Fibroblast of lung (primary cell): ENCODE results near the gene SLC6A8. TPM values are rescaled to one million over a fixed set of nuclear protein-coding genes. Genes with fewer than 3 reads are reported as not detected.
"Not testable (repeated sequence)": the region's sequence is repeated elsewhere in the genome, so short reads cannot be mapped to it uniquely, and the experiment has no call there.

ENCODE experiments used
- DNase-seq, 2 donors: peaks; one replicate each; pipeline versions ENCODE4 v3.0.0 to v3.0.0-alpha.2; 2010; ENCODE audit warnings: low read depth in 2 of 2
- H2AFZ ChIP-seq: 2 replicates; pipeline ENCODE4 v1.5.1; 2012; ENCODE audit warnings: low read length, control low read depth, inconsistent platforms
- H3K27ac ChIP-seq: 2 replicates; pipeline ENCODE4 v1.5.1; 2011; ENCODE audit warnings: low read length, control low read depth; ENCODE audit not compliant: insufficient read depth
- H3K27me3 ChIP-seq: 2 replicates; pipeline ENCODE4 v1.5.1; 2011; ENCODE audit warnings: mild to moderate bottlenecking, low read length; ENCODE audit not compliant: control insufficient read depth, insufficient read depth
- H3K36me3 ChIP-seq: 2 replicates; pipeline ENCODE4 v1.5.1; 2011; ENCODE audit warnings: low read length; ENCODE audit not compliant: control insufficient read depth, insufficient read depth
- H3K4me1 ChIP-seq: 2 replicates; pipeline ENCODE4 v1.5.1; 2011; ENCODE audit warnings: low read length; ENCODE audit not compliant: control insufficient read depth, insufficient read depth; ENCODE audit errors: extremely low read depth
- H3K4me2 ChIP-seq: 2 replicates; pipeline ENCODE4 v1.5.1; 2011; ENCODE audit warnings: low read length, control low read depth; ENCODE audit not compliant: insufficient read depth; ENCODE audit errors: extremely low read depth
- H3K4me3 ChIP-seq, 4 experiments: fragments of 200-600 bp in 1 of 4; sonication (generic) in 1 of 4; replicated peaks in 1 of 4; 2 replicates each; pipeline ENCODE4 v1.5.1; 2011 to 2016; ENCODE audit warnings: low read length in 4 of 4, low read depth in 3 of 4, mild to moderate bottlenecking in 3 of 4, control low read depth in 2 of 4, inconsistent platforms in 1 of 4, mixed read lengths in 1 of 4; ENCODE audit not compliant: insufficient read depth in 1 of 4; ENCODE audit errors: control extremely low read depth in 1 of 4
- H3K79me2 ChIP-seq: 2 replicates; pipeline ENCODE4 v1.5.1; 2012; ENCODE audit warnings: mild to moderate bottlenecking, low read length, inconsistent platforms; ENCODE audit not compliant: control insufficient read depth, insufficient read depth
- H3K9ac ChIP-seq: 2 replicates; pipeline ENCODE4 v1.5.1; 2011; ENCODE audit warnings: mild to moderate bottlenecking, low read length, control low read depth; ENCODE audit not compliant: insufficient read depth
- H3K9me3 ChIP-seq: 2 replicates; pipeline ENCODE4 v1.5.1; 2012; ENCODE audit warnings: low read depth, low read length; ENCODE audit not compliant: control insufficient read depth, insufficient read depth
- H4K20me1 ChIP-seq: 2 replicates; pipeline ENCODE4 v1.5.1; 2011; ENCODE audit warnings: low read length; ENCODE audit not compliant: control insufficient read depth, insufficient read depth; ENCODE audit errors: extremely low read depth
- CTCF ChIP-seq, 2 donors: IDR thresholded peaks in 1 of 2; conservative IDR thresholded peaks in 1 of 2; 1 replicate in 1 of 2; 2 replicates in 1 of 2; pipeline ENCODE4 v1.5.1; 2011 to 2012; ENCODE audit warnings: low read length in 2 of 2, control low read depth in 1 of 2, inconsistent platforms in 1 of 2, low read depth in 1 of 2, mild to moderate bottlenecking in 1 of 2
- EZH2 ChIP-seq: IDR thresholded peaks from 2 replicates; pipeline ENCODE4 v1.5.1; 2012; ENCODE audit warnings: low read length, control low read depth, mild to moderate bottlenecking; ENCODE audit errors: missing control alignments
- polyA plus RNA-seq, 2 donors: library from polyadenylated mRNA; depleted of rRNA in 1 of 2; stranded (reverse) in 1 of 2; unstranded in 1 of 2; fragments of >200 nt; gene quantifications; 2 replicates each; pipeline ENCODE4 v1.2.1, GENCODE V29; 2011 to 2012; ENCODE audit warnings: missing spikeins in 1 of 2
- total RNA-seq: library from RNA; depleted of rRNA; stranded (reverse); fragments of >200 nt; gene quantifications from 2 replicates; pipeline ENCODE4 v1.2.1, GENCODE V29; 2014

Gene SLC6A8
- total and polyA plus RNA-seq, 2 donors (not counting 1 experiment from before 2014, with no cell fraction given) = 7.7 to 11.1 TPM

GRCh38 chrX:153739754-153740486 lies 52.2 kb downstream of the SLC6A8 start:
- H3K4me3 ChIP-seq = no peak overlapping the region
- no peaks in the 10 kb centered on the region for H3K79me2 ChIP-seq
- H3K27ac ChIP-seq = no peak overlapping the region
- no peaks in the 10 kb centered on the region for H3K9me3 ChIP-seq
- H3K4me1 ChIP-seq = no peaks in the 10 kb centered on the region
- no peak overlapping the region for H2AFZ ChIP-seq
- no peaks in the 10 kb centered on the region for H3K36me3 ChIP-seq
- no peaks in the 10 kb centered on the region for H4K20me1 ChIP-seq
- H3K4me2 ChIP-seq = no peak overlapping the region
- H3K27me3 ChIP-seq = no peaks in the 10 kb centered on the region
- TF ChIP-seq EZH2 (no peak), CTCF (conservative IDR thresholded peaks at IDR 0.05 in 1 of 2, IDR thresholded peaks at IDR 0.05 in 1 of 2; ENCODE audit: low read depth in 1 of 2, low read length in 2 of 2) (no peak)
- no peak for DNase-seq
- no peak overlapping the region for H3K9ac ChIP-seq

- no peak overlapping the region for H3K4me2 ChIP-seq
- no peaks in the 10 kb centered on the region for H4K20me1 ChIP-seq
- no peaks in the 10 kb centered on the region for H3K9me3 ChIP-seq
- H3K4me3 ChIP-seq = no peak overlapping the region
- no peaks in the 10 kb centered on the region for H3K4me1 ChIP-seq
- H3K79me2 ChIP-seq = no peaks in the 10 kb centered on the region
- TF ChIP-seq CTCF (conservative IDR thresholded peaks at IDR 0.05 in 1 of 2, IDR thresholded peaks at IDR 0.05 in 1 of 2; ENCODE audit: low read depth in 1 of 2, low read length in 2 of 2) = no peak
- H3K27ac ChIP-seq = no peak overlapping the region
- H3K36me3 ChIP-seq = no peaks in the 10 kb centered on the region
- no peak overlapping the region for H3K9ac ChIP-seq
- no peak overlapping the region for H2AFZ ChIP-seq
- no peaks in the 10 kb centered on the region for H3K27me3 ChIP-seq
- no peak for DNase-seq
Observed at GRCh38 chrX:153740631-153741222, 53.0 kb downstream of the SLC6A8 start.

- no peak overlapping the region for H3K27ac ChIP-seq
- H4K20me1 ChIP-seq = no peaks in the 10 kb centered on the region
- TF ChIP-seq EZH2 (no peak), CTCF (conservative IDR thresholded peaks at IDR 0.05 in 1 of 2, IDR thresholded peaks at IDR 0.05 in 1 of 2; ENCODE audit: low read depth in 1 of 2, low read length in 2 of 2) (no peak)
- no peaks in the 10 kb centered on the region for H3K9me3 ChIP-seq
- DNase-seq = no peak
- H3K9ac ChIP-seq = no peak overlapping the region
- H3K4me1 ChIP-seq = no peaks in the 10 kb centered on the region
- H3K4me3 ChIP-seq = no peak overlapping the region
- no peak overlapping the region for H3K4me2 ChIP-seq
- H3K27me3 ChIP-seq = no peaks in the 10 kb centered on the region
- H3K36me3 ChIP-seq = no peaks in the 10 kb centered on the region
- no peaks in the 10 kb centered on the region for H3K79me2 ChIP-seq
- H2AFZ ChIP-seq = no peak overlapping the region
Observed at GRCh38 chrX:153741446-153741845, 53.7 kb downstream of the SLC6A8 start.

GRCh38 chrX:153742111-153742510 lies 54.4 kb downstream of the SLC6A8 start:
- H3K4me1 ChIP-seq, DNase-seq, H3K9ac ChIP-seq, H3K9me3 ChIP-seq, H2AFZ ChIP-seq, H3K4me2 ChIP-seq, H4K20me1 ChIP-seq, H3K79me2 ChIP-seq, H3K36me3 ChIP-seq, H3K4me3 ChIP-seq, H3K27me3 ChIP-seq, H3K27ac ChIP-seq: not testable (repeated sequence)
